DMS153 treated with DMSO at 0.1 percent for 48 hours (cell line): Measurements from ENCODE around the gene GJC2.

Experiments used
- DNase-seq: peaks from one replicate; lab custom pipeline; 2025; ENCODE audit not compliant: unreplicated experiment; lab: John Stamatoyannopoulos, UW

The GJC2 gene

DNA sequence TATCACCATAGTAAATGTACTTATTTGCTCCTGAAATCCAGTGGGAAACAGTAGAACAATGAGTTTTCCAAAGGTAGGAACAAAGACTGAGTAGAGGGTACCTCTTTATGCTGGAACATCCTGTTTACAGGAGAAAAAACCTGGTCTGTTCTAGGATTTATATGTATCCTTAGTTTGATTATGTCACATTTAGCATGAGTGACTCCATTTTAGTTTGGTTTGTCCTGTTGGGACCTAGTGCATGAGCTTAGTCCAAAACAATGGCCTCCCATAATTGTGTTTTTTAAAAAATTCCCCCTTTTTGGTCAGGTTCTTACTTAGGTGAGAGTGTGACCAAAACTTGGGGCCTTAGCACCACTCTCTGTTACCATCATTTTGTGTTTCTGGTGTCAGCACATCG, 37.1 kb upstream of the GJC2 start:
- no peak for DNase-seq

DNA sequence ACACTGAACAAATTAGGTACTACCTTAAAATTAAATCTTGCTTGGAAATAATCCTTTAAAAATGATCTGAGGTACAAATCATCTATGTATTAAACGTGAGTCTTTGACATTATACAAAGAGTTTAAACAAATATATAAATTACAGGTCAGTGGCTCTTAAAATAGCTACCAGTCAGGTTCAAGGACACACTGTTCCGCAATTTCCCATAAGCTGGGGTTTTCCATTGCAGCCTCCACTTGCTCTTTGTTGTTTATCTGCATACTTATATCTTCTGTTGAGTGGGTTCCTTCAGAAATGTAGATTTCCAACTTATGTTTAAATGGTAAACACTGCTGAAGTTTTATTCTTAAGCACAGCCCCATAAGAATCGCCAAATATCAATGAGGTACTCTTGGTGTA, 34.9 kb upstream of the GJC2 start:
- no peak for DNase-seq

DNA sequence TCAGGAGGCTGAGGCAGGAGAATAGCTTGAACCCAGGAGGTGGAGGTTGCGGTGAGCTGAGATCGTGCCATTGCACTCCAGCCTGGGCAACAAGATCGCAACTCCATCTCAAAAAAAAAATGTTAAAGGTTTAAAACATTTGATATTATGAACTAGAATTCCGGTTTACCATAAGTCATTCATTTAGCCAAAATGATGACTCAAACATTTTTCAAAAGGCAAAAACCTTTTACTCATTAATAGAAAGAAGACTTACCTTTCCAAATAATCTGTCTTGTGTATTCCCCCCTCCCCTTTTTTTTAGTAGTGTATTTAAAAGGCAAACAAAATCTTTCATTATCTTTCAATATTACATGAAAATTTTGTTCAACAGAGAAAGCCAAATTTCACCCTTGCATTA, 32.4 kb upstream of the GJC2 start:
- no peak for DNase-seq

DNA sequence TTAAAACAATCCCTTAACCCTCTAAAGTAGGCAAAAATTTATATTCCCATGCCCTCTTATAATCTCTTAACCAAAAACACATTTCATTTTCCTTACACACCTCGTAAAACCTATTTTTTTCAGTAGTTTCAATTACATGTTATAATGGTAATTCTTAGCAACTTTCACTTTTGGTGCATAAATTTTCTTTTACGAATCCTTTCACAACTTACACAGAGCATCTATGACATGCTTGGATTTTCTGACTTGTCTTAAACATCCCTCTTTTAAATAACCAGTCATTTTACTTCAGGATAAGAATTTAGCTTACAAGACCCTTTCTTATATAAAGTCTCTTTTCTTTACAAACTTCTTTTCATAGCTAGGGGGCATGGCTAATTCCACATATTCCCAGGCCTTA, 31.7 kb upstream of the GJC2 start:
- no peak for DNase-seq

DNA sequence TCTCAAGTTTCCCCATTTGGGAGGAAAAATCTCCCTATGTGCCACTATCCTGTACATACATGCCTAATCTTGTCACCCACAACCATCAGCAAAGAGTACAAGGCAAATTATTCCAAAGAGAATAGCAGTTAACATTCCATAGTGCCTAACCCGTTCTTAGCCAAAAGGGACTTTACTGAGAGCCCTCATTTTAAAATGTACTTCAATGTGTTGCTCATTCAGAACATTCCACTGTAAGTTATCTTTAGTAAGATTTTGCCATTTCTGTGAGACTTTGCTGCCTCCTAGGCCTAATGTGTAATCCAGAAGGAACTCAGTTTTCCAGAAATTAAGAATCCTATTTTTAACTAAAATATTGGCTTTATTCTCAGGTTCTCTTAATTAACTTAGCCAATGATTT, 29.4 kb upstream of the GJC2 start:
- DNase-seq = no peak

DNA sequence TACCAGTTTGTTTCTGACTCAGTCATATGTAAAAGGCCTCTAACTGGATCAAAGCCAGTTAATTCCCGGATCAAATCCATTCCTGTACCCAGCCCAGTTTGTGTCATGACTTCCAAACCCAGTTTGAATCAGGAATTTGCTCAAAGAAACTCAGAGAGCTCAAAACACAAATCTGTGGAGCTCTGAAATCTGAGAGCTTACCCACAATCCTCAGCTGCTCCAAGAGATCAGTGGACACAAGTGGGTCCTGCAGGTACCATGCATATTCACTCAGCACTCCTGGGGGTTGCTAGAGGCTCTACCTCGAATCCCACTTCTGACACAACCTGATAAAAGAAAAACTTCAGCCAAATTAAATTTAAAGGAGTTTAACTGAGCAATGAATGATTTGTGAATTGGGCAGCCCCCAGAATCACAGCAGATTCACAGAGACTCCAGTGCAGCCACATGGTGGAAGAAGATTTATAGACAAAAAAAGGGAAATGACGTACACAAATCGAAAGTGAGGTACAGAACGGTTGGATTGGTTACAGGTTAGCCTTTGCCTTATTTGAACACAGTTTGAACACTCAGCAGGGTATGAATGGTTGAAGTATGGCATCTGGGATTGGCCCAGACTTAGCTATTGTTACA, 28.8 kb upstream of the GJC2 start:
- no peak for DNase-seq

DNA sequence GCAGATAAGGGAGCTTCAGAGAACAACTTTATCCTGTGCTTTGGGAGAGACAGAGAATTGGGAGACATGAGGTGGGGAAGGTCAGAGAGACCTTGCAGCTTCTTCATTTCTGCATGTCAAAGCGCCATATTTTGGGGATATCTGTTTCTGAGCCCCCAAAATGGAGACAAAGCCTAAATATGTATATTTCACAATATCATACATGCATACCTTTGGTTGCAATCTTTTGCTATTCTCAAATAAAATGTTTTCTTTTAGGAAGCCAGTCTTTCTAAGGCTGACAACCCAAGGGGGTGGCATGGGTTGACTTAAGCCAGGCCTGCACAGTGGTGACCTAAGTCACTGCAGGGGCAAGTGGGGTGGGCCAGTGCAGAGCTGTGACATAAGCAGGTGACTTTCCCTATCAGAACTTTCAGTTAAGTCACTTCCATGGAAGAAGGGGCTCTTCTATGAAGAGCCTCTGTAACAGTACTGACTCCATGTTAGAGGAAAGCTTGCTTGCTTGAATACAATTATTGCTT, 26.7 kb upstream of the GJC2 start:
- no peak for DNase-seq

DNA sequence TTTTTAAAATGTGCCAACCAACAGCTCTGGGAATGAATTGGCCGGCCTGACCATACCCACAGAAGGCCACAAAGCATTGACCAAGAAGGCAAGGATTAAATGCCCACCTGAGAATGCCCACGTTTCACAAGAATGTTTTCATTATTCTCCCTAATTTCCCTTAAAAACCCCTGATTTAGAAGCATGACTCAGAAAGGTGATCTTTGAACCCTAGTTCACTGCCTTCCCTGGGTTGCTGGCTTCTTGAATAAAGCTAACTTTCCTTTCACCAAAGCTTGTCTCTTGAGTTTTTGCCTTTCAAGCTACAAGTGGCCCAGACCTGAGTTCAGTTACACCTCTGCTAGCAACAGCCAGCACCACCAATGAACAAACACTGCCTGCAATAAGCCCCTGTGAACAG, 26.2 kb upstream of the GJC2 start:
- no peak for DNase-seq

DNA sequence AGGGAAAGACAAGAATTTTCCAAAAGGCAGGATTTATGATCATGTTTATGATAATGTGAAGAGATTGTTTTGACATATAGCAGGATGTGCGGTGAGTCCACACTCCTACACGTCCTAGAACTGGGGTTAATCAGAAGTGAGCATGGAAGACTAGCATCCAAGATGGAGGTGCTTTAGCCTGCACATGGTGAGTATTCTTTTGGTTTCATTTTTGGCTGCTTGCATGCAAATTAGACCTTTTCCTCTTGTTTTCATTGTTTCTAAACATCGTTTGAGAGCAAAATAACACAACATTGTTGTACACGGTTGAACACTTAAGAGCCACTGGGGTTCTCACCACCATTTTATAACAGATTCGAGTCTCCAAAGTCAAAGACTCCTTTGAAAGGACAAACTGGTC, 24.5 kb upstream of the GJC2 start:
- no peak for DNase-seq

DNA sequence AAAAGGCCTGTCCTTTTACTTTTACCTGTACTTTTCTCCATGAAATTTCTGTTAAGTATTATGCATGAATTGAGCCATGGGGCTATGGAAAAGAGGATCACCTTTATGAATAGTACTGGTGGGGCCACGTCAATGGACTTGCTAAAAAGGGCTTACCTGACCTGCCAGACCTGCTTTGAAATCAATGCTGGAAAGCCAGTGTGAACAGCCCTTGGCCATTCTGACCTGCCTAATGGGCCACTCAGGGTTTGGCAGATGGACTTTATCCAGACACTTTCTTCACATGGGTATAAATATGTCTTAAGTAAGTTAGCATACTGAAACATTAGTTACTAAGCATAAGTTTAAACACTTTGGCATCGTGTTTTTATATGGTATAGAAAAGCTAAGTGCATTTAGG, 18.0 kb upstream of the GJC2 start:
- no peak for DNase-seq

DNA sequence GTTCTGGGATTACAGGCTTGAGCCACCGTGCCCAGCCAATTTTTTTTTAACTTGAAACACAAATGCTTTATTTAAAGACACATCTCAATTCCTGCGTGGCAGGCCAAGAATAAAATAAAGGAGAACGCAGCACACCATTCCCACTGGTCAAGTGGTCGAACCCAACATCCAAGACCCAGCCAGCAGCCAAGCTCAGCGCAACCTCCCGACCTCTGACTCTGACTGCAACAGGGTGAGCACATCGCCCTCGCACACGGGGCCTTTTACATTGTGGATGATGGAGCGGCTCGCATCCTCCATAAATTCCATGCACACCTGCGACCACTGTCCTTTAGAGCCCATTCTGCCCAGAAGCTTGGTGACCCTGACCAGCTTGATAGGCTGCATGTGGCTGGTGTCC, 15.1 kb upstream of the GJC2 start:
- no peak for DNase-seq

DNA sequence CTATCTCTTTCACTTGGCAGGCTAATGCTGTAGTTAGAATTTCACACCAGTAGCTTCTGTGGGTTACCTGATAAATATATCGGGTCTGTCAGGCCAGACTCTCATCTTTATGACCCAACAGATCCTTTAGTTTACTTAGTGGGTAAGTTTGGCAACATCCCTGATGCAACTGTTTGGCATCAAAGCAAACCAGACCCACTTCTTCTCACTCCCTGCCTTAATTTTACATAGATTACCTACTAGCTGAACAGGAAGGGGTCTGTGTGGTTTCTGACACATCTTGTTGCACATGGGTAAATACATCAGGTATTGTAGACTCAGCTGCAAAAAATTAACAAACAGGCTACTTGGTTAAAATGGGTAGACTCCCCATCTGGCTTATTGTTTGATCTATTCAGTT, 12.8 kb upstream of the GJC2 start:
- no peak for DNase-seq

DNA sequence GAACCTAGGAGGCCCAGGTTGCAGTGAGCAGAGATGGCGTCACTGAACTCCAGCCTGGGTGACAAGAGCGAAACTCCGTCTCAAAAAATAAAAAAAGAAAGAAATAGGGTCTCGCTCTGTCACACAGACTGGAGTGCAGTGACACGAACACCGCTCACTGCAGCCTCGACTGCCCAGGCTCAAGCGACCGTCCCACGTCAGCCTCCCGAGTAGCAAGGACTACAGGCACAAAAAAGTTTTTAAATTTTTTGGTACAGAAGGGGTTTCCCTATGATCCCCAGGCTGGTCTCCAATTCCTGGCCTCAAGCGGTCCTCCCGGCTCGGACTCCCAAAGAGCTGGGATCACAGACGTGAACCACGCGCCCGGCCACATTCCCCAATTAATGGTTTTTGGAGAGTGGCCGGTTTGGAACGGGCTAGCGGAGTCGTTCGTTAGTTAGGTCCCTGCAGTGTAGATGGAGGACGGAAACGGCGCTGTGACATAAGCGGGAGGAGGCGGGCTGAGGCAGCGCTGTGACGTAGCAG, 10.3 kb upstream of the GJC2 start:
- no peak for DNase-seq

DNA sequence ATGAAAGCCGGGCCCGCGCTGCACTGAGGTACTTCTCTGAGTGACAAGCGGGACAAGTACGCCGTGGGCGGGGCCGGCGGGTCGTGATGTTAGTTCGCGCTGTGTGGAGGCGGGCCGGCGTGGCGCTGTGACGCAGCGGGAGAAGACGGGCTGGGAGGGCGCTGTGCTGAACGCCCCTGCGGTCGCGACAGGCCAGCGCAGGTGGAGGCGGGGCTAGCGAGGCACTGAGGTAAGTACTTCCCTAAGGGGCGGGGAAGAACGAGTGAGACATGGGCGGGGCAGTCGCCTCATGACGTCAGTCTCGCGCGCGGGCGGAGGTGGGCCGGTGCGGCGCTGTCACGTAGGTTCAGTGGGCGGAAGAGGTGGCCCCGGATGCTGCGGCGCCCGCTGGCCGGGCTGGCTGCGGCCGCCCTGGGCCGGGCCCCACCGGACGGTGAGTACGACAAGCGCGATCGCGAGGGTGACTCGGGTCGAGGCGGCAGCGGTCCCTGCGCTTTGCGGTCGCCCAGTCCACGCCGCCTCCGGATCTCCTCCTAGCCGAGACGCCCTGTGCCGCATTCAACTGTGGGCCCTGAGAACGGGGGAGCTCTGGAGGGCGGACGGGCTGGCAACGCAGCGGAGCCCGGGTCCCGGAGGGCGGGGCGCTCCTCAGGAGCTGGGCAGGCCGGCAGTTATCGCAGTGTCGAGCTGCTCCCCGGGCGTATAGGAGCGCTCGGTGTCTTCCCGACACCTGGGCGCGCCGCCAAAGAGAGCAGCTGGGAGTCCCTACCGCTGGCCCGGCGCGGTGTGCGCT, 9.6 kb upstream of the GJC2 start, which contains the start of gene GUK1:
TSS of gene GUK1 (plus strand) at position 349 of the 793 bp plus-strand sequence. CDS start at position 373, 24 bp downstream.
- peak; percentile 99 for DNase-seq

DNA sequence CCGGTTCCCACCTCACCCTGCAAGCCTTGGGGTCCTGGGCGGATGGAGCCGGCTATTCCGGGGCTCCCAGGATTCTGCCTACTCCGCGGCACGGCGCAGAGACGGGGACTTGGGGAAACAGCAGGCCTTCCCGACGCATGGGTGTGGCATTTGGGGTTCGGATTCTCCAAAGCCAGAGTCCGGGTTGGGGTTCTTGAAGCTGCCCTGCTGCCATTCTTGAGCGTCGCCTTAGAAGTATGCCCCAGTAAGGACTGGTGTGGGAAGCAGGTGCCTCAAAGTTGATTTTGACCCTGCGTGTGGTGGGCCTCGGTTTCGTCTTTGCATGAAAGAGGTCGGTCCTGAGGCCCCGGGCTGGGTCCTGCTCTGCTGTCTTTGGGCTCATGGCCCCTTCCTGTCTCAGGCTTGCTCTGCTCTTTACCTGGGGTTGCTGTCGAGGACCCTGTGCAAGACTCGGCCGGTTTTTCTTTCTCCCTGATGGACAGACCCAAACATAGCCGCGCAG, 9.0 kb upstream of the GJC2 start:
- DNase-seq = no peak

DNA sequence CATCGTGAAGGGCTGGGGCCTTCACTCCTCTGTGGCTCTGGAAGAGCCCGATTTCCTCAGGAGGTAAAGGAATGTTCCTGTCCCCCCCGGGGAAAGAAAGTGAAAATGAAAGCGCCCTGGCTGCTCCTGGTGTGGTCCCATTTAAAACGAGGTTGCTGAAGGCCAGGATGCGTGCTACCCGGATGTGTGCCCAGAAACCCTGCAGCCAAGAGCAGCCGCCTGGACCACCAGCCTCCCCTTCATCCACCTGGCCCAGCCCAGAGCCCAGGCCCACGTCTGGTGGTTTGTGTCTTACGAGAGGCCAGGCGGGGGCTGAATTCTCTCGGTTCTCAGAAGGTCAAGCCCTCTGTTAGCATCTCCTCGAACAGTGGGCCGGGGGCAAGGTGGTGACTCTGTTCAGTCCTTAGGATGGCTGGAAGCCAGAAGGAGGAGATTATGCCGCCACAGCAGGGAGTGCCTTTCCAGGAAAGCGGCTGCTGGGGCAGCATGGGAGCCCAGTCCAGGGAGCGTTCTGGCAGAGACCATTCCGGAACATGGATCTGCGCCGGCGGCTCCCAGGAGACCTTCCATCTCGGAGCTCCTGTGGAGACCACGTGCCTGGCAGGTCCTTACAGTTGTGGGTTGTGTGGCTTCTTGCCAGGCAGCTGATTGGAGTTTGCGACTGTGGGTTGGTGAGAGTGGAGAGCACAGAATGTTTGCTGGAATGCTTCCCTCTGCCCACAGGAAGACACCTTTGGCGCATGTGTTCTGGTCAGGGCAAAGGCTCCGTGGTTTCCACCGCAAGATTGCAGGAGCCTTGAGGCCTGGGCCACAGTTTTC, 8.3 kb upstream of the GJC2 start:
- no peak for DNase-seq

DNA sequence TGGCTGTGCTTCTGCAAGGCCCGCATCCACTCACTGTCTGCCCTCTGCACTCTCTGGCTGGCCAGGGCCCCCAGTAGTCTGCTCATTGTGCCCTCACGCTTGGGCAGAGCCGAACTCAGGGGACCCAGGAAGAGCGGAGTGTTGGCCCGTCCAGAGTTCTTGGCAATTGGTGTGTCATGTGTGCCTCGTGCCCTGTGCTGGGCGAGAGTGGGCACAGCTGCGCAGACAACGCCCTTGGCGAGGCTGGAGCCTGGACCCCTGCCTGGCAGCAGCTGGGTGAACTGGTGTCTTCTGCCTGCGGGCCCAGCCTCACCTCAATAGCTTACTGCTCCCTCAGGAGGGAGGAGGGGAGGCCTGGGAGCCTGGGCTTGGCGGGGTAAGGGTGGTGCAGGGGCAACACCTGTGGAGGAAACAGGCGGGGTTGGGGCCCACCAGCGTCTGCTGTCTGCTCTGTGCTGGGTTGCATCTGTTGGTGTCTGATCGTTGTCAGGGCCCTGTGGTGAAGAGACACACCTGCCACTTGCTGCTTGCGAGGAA, 7.5 kb upstream of the GJC2 start:
- DNase-seq = no peak

DNA sequence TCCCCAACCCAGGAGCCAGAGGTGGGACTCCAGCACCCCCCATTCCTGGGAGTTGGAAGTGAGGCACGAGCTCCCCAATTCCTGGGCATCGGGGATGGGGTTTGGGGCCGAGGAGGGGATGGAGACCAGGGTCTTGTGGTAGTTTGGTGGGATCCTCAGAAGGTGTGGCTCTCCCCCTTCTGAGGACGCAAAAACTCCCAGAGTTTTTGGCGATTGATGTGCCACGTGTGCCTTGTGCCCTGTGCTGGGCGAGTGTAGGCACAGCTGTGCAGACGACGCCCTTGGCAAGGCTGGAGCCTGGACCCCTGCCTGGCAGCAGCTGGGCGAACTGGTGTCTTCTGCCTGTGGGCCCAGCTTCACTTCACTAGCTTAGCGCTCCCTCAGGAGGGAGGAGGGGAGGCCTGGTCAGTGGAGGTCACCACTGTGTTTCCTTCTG, 7.0 kb upstream of the GJC2 start:
- DNase-seq = no peak

DNA sequence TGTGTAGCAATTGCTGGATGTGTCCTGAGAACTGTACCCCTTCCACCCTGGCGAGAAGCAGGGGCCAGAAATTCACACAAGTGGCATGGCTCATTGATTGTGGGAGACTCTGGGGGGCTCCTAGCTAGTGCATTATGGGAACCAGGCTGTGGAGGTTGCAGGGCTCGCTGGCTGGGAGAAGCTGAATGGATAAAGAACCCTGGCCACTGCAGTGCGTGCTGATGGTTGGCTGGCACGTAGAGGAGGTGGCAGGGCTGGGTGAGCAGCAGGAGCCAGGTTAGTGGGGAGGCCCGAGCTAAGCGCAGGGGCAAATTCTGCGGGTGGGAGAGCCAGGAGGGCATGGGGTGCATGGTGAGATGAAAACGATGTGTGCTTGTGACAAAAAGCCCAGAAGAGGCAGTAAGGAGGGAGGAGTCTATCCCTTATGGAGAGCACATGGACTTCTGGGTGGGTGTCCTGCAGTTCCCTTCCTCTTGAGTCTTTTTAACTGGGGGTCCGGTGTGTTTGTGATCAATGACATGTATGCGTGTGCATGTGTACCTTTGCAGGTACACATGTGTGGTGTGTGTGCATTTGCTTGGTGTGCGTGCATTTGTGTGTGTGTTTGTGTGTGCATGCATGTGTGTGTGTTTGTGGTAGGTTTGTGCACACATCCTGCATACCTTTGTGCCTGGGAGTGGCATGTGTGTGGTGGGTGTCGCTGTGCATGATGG, 6.1 kb upstream of the GJC2 start:
- no peak for DNase-seq
